ENCODE data around the gene TP53I11.
A peak's percentile ranks its signal among the peaks of the same experiment; 100 is the strongest.

TP53I11 gene

DNA sequence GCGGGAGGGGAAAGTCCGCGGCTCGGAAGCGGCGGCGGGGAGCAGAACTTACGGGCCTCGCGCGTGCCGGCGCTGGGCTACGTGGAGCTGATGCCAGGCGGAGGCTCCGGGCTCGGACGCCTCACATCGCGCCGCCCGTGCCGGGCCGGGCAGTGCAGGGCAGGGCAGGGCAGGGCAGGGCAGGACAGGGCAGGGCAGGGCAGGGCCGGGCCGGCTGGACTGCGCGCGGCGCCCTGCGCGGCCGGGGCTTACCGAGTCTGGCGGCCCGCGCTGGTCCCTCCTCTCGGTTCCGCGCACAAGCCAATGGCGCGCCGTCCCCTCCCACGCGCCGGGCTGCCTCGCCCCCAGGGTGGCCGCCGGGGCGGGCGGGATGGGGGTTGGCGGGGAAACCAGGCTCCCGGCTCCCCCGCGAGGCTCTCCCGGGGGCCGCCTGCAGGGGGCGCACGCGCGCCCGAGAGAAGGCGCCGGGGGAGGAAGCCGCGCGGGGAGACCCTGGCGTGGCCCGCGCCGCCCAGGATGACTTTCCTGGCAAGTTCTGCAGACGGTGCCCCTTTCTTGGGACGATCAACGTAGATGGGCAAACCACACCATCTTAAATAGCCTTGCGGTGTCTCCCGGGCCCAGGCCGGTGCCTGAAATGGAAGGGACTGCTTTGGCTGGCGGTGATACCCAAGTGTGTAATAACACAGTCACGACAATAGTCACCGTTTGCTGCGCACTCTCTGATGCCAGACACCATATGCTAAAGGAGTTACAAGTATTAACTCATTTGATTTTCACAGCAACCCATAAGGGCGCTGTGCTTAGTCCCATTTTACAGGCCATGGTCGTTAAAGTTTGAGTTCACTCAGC is at the start of gene TP53I11:
Gene TP53I11 (minus strand): TSS at position 259 of the 852 bp plus-strand sequence. CDS start 12,548 bp downstream, outside the sequence.
- peak; percentile 69 for DNase-seq

DNA sequence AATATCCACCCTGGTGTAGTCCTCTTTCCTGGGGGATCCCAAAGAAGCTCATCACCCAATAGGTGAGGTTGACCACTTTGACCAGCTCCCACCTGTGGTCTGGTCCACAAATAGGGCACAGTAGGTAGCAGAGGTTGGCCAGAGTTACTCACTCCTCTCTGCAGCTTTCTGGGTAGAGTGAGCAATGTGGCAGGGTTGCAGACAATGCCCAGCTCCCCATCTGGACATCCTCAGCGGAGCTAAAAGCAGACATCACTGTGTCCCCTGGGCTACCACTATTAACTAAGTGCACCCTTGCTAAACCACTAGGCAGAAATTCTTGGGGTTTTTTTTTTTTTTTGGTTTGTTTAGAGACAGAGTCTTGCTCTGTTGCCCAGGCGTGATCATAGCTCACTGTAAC is 48.4 kb upstream of the TP53I11 start:
- DNase-seq, result no peak

GRCh38 chr11:44998051-44998450 is 47.4 kb upstream of the TP53I11 start:
- DNase-seq, result no peak

- no peak for DNase-seq
These were observed 46.9 kb upstream of the TP53I11 start for GRCh38 chr11:44997566-44997965.

DNA sequence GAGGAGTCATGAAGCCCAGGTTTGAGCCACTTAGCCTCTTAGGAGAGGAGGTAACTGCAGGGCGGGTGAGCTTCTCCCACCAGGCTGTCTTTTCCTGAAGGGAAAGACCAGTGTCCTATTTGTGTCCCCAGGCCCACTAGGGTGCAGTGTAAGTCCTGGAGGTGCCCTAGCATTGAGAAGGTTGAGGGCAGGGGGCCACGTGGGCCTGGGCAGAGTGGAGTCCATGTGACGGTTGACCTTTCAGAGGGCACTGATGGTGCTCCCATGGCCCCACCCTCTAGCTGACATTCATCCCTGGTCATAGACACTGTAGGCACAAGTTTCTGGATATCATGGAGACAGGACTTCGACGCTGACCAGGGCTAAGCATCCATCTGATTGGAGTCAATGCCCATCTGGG is 44.1 kb upstream of the TP53I11 start:
- DNase-seq, result no peak

- DNase-seq, result no peak
These were observed 43.5 kb upstream of the TP53I11 start for GRCh38 chr11:44993971-44994704.

- no peak for DNase-seq
These were observed 42.1 kb upstream of the TP53I11 start for GRCh38 chr11:44992774-44993173.

DNA sequence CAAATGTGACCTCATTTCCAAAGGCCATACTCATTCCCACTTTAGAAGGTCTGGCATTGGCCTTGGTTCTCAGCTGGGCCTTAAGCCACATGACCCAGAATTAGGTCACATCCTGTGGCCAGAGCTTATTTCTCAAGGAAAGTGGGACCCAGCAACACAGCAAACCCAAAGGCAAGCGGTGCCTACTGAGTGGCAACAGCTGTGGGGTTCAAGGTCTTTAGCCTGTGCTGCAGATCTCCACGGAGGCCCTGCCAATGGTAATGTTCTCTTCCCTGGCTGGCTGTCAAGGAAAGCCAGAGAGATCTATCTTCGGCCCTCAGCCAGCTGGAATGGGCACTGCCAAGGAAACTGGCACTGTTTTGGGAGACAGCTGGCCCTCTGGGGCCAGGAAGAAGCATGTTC is 41.5 kb upstream of the TP53I11 start:
- DNase-seq, result no peak

DNA sequence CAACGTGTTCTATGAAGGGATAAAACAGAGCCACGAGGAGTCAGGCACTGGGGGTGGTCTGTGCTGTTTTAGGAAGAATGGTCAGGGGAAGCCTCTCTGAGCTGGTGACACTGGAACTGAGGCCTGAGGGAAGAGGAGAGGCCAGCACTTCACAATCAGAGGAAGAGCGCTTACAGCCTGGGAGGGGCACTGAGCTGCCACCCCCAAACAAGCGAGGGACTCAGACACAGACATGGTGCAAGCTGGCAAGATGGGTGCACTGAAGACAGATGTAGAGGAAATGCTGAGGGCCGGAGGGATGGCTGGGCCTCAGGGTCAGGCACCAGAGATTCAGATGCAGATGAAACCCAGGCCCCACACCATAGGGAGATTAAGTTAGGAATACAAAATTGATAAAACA is 40.0 kb upstream of the TP53I11 start:
- no peak for DNase-seq

GRCh38 chr11:44989831-44990566 is 39.3 kb upstream of the TP53I11 start:
- no peak for DNase-seq

- DNase-seq, result no peak
These were observed 38.4 kb upstream of the TP53I11 start for GRCh38 chr11:44988981-44989635.

DNA sequence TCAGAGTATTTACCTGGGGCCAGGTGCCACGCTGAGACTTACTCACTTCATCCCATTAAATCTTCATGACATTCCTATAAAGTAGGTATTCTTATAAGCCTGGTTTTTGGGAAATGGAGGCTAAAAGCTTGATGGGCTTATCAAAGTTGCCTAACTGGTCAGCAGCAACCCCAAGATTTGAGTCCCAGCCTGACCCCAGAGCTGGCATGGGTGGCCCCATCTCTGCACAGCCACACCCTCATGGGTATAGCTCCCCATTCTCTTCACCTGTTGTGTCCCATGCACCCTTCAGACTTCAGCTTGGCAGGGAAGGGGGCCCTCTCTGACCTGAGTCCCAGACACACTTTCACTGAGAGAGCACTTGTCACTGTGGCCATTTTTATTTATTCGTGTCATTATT is 37.4 kb upstream of the TP53I11 start:
- DNase-seq, result no peak

GRCh38 chr11:44987506-44987905 is 36.8 kb upstream of the TP53I11 start:
- DNase-seq, result no peak

DNA sequence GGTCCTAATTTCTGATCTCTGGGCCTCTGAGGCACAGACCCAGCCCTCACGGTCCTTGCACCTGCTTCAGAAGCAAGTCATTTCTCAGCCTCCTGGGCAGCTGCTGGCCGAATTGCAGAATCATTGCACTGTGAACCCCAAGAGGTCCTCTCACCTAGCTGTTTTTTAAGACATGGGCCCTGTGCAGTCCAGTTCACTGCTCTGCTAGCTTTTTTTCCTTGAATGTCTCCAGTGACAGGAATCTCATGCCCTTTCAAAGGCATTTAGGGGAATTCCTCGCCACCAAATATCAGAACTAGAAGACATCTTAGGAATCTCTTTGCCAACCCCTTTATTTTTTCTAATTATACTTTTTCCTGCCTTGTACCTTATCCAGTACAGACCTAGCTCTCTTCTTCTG is 35.6 kb upstream of the TP53I11 start:
- no peak for DNase-seq

GRCh38 chr11:44985721-44986120 is 35.0 kb upstream of the TP53I11 start:
- no peak for DNase-seq

- no peak for DNase-seq
These were observed 33.1 kb upstream of the TP53I11 start for GRCh38 chr11:44983786-44984185.

- DNase-seq, result no peak
These were observed 31.9 kb upstream of the TP53I11 start for GRCh38 chr11:44982496-44983062.

GRCh38 chr11:44980533-44981427 is 30.1 kb upstream of the TP53I11 start:
- DNase-seq, result no peak

DNA sequence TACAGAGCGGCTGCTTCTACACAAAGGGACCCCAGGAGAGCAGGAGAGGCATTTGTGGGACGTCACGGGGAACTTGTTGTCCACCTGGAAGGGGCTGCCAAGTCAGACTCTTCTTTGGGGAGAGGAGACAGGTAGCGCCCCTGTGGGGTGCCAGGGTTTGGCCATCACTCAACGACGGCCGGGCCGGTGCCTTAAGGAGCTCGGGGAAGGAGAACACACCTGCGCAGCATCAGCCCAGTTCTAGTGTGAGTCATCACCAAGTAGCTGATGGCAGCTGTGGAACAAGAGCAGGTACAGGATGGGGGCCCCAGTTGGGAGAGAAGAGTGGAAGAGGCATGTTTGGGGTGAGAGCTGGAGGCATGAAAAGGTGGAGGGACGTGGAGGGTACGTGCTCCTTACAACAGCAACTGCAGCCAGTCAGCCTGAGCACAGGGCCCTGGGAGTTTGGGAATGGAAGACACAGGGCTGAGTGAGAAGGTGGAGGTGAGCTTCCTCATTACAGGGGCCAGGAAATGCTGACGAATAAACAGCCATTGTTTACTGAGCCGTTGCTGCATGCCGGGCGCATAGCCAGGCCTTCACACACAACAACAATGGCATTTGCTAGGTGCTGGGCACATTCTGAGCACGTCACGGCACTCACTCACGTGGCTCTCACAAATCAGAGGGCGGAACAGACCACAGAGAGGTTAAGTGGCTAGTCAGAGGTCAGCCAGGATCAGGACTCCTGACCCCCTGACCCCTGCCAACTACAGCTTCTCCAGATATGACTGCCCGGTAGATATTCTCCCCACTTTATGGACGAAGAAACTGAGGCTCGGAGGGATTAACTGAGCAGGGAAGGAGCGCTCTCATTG is 29.1 kb upstream of the TP53I11 start:
- DNase-seq, result no peak

GRCh38 chr11:44978961-44979331 is 28.3 kb upstream of the TP53I11 start:
- no peak for DNase-seq
